NK-92 (cell line): ENCODE measurements around the gene TNRC6A.
"Not testable (repeated sequence)": the region's sequence is repeated elsewhere in the genome, so short reads cannot be mapped to it uniquely, and the experiment has no call there.

Source experiments
- DNase-seq: peaks from one replicate; lab custom pipeline; 2025; ENCODE audit not compliant: unreplicated experiment; lab: John Stamatoyannopoulos, UW

The TNRC6A gene

DNA sequence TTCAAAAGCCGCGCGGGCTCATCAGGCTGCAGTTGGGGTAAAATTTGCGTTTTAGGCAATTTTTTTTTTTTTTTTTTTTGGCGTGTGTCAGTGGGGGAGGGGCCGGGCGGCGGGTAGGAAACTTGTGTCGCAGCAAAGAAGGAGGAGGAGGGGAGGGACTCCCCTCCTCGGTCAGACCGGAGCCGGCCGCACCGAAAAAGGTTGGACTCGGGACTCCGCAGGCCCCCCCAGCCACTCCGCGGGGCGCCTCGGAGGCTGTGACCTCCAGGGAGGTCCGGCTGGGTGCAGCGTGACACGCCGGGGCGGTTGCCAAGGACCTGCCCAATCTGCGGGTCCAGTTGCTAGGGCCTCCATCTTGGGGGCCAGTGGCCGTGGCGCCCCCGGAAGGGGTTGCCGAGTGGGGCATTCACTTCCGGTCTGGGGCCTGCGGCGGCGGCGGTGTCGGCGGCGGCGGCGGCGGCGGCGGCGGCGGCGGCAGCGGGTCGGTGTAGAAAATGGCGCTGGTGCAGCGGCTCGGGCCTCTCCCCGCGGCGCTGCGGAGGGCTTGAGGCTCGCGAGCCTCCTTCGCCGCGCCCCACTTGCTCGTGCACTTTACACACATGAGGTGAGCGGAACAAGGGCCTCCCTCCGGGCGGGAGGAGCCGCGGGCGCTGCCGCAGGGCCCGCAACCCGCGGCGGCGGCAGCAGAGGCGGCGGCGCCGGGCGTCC, at the start of gene TNRC6A:
TNRC6A (plus strand) TSS at position 409 of the 708 bp plus-strand sequence; CDS start at position 600, 191 bp downstream.
- no peak for DNase-seq

DNA sequence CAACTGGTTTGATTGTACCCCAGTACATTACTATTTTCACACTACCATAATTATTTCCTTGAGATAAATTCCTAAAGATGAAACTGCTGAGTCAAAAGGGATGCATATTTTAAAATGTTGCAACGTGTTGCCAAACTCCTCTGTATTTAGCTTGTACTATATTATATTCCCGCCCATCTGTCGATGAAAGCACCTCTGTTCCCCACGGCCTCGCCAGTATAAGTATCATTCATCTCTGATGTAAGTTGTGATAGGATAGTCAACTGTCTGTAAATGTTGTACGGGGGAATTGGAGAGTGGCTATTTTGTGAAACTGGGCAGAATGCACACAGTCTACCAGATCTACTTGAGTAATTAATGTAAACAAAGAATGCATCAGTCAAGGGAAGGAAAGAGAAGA, 47.7 kb upstream of the TNRC6A start:
- no peak for DNase-seq

DNA sequence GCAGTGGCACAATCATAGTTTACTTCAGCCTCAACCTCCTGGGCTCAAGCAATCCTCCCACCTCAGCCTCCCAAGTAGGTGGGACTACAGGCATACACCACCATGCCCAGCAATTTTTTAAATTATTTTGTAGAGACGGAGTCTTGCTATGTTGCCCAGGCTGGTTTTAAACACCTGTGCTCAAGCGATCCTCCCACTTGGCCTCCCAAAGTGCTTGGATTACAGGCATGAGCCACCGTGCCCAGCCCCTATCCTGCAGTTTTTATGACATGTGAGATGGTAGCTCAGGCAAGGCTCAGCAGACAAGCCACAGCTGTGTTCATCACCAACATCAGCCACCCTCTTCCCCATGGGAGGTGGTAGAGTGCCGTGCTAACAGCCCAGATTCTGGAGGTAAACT, 46.2 kb upstream of the TNRC6A start:
- DNase-seq, result no peak

DNA sequence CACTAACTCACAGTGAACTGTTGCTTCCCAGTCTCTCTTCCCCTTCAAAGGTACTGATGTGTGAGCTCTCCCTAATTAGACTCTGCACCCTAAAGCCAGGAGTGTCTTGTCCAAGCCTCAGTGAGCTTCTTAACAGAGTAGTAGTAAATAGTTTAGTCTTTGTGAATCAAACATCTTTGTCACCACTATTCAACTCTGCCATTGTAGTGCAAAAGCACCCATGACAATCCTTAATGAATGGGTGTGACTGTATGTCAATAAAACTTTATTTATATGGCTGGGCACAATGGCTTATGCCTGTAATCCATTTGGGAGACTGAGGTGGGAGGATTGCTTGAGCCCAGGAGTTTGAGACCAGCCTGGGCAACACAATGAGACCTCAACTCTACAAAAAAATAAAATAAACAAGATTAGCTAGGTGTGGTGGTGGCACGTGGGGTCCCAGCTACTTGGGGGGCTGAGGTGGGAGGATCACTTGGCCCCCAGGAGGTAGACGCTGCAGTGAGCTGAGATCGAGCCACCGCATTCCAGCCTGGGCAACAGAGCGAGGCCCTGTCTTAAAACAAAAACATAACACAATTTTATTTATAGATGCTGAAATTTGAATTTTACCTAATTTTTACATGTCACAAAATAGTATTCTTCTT, 45.5 kb upstream of the TNRC6A start:
- DNase-seq, result no peak

DNA sequence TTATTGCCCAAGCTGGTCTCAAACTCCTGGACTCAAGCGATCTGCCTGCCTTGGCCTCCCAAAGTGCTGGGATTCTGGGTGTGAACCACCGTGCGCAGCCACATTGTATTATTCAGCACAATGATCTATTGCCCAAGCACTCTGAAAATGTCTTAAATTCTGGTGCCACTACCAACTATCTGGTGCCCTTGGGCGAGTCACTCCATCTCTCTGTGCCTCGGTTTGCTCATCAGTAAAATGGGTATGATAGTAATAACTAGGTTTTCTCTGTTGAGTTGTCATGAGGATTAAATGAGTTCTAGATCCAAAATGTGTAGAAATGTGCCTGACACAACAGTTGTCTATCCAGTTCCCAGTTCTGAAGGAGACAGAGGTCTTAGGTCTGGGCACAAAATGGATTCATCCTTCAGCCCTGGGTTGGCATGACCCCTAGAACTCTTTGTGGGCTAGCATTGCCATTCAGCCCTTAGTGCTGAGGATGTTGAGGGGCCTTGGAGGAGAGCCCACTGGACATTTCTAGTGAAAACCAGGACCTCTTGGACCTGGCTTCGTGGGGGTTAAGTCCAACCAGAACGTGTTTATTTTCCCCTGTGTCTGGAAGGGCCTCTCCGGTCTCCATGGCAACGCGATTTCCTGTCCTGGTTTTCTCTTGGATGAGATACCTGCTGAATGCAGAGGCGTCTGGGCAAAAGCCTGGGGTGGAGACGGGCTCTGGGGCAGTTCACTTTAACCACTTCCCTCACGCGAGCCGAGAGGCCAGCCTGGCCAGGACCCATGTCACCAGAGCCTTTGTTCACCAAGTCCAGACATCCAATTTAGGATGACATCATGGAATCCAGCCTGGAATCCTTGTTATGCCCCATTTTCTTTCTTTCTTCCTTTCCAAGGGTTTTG, 43.7 kb upstream of the TNRC6A start:
- no peak for DNase-seq

DNA sequence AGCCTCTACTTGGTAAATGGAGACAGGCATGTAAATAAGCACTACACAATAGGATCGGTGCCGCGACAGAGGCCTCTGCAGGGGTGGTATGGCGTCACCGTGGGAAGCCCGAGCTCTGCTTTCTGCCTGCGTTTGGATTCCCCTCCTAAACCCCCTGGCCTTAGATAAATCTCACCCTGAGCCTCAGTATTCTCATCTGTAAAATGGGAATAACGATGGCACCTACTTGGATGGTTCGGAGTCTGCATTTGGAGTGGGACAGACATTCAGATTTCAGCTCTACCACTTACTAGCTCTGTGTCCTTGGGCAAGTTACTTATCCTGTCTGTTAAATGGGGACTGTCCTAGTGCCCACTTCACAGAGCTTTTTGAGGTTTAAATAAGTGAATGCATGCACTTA, 42.8 kb upstream of the TNRC6A start:
- no peak for DNase-seq

DNA sequence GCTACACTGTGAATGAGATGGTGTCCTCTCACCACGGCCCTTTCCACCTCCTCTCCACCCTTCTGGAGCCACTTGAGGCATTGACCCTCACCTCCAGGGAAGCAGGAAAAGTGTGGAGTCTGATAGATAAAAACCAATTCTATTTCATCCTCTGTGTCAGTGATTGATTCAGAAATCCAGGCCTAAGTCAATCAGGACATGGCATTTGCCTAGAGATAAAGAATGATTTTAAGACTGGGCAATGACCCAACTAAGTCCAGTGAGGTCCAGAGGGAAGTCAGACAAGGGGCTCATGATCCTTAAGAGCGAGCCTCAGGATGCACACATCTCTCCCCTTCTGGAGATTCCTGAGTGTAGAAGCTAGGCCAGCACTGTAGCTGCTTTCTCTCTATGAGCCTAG, 41.1 kb upstream of the TNRC6A start:
- DNase-seq, result no peak

DNA sequence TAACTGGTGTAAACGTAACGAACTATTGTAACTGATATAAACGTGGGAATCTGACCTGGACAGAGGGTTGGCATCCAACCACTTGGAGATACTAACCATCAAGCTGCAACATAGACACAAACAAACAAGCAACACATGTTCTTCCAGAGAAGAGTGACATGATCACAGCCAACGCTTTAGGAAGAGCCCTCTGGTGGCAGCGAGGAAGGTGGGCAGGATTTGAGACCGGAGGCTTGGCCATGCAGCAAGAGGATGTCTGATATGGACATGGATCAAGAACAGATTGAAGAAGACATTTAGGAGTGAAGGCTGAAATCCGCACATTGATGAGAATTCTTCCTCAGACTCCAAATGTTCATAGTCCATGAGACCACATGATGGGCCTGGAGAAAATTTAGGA, 40.3 kb upstream of the TNRC6A start:
- DNase-seq, result no peak

DNA sequence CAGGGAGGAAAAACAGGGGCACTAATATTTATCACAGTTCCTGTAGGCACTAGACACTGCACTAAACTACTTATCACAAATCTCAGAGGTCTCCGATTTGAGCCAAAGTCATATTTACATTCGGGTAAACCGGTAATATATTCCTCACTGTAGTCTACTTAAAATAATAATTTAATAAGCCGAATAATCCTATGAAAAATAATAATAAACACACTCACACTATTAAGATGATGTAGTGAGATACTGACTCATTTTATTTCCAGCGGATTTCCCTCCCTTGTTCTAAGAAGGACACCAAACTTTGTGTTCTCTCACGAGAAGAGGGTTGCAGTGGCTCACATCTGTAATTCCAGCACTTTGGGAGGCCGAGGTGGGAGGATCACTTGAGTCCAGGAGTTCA, 36.6 kb upstream of the TNRC6A start:
- no peak for DNase-seq

DNA sequence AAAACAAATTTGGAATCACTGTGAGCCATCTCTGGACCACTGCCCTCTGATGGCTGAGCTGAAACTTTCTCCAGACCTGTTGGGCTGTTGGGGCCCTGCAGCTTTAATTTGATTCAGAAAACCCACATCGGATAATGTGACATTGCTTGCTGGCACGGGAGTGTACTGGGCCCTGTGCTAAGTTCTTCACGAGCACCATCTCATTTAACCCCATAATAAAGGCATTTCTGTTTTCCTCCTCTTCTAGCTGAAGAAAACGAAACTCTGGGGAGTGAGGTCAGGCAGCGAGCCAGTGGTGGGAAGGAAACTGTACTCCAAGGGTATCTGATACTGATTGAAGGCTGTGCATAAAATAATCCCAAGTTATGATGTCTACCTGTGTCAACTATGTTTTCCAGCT, 34.5 kb upstream of the TNRC6A start:
- no peak for DNase-seq

DNA sequence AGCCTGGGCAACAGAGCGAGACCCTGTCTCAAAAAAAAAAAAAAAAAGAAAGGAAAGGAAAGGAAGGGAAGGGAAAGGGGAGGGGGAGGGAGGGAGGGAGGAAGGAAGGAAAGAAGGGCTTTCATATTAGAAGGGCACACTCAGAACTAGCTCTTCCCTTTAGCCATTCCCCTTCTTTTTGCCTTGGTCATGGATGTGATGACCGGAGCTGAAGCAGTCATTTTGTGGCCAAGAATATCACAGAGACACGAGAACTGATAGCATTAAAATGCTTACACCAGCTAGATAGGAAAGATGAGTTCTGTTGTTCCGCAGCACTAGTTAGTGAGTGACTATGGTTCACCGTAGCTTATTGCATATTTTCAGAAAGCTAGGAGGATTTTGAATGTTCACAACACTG, 32.8 kb upstream of the TNRC6A start:
- DNase-seq, result no peak

DNA sequence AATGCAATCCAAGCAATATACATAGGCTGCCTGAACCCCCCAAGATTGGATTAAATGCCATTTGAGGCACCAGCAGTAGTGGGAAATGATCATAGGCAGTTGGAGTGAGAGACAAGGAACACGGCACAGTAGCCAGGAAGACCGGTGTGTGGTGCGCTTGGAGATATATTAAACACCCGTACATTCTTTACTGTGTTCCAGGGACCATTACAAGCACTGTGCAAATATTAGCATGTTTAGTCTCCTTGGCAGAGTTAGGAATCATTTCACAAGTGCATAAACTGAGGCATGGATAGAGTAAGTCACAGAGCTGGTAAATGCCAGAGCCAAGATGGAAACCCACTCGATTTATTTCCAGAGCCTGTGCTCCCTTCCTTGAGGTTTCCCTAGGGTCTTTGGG, 31.1 kb upstream of the TNRC6A start:
- no peak for DNase-seq

DNA sequence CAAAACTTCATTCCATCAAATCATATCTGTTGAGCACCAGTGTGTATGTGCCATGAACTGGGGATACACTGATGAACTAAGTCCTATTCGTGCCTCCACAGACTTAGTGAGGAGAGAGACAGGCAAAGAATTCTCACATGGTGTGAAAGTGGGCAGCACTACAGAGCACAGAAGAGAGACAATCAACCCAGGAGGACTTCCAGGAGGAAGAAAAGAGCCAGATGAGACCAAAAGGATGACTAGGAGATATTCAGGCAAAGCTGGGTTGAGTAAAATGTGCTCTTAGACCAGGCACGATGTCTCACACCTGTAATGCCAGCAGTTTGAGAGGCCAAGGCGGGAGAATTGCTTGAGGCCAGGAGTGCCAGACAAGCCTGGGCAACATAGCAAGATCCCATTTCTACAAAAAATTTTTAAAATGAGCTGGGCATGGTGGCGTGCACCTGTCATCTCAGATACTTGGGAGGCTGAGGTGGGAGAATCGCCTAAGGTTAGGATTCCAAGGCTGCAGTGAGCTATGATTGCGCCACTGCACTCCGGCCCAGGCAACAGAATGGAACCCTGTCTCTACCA, 30.2 kb upstream of the TNRC6A start:
- DNase-seq, result no peak

DNA sequence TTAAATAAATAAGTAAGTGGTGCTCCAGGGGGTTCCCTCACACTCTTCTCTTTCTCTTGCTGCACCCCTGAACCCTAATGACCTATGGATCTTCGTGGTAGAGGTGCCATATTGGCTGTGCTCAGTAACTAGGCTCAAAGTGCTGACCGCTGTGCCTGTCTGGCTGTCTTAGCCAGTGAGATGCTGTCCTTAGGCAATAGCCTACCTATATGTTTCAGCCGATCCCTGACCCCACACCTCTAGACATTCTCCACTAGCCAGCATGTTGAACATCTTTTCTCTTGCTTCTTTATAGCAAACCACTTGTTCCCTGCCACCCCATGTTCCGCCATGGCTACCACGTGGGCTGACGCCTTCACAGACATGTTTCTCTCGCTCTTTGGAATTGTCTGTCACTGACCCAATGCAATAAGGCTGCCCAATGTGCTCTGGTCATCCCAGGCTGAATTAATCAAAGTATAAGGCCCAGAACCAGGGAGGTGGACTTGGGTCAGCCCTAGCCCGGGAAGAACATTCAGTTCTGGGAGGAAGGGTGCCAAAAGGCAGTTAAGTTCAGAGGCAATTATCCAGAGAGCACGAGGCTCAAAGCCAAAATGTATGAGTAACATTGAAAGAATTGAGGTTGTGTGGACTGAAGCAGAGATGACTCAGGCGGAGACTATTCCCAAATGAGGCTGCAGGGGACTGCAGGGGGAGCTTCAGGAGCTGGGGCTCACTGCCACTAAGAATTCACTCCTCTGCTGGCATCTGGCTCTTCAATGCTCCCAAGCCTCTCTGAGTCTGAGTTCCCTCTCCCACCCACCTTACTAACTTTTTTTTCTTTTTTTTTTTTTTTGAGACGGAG, 28.7 kb upstream of the TNRC6A start:
- no peak for DNase-seq

DNA sequence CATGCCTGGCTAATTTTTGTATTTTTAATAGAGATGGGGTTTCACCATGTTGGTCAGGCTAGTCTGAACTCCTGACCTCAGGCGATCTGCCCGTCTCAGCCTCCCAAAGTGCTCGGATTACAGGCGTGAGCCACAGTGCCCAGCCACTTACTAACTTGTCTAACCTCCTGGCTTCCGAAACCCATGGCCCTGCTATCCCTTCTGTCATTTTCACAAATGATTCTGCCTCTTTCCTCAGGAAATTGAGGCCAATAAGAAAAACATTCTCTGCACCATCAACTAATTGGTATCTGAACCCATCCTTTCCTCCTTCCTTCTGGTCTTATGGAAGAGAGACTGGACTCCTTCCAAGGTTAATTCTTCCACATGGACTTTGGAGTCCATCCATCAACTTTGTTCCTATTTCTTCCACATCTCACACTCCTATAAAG, 27.9 kb upstream of the TNRC6A start:
- no peak for DNase-seq

DNA sequence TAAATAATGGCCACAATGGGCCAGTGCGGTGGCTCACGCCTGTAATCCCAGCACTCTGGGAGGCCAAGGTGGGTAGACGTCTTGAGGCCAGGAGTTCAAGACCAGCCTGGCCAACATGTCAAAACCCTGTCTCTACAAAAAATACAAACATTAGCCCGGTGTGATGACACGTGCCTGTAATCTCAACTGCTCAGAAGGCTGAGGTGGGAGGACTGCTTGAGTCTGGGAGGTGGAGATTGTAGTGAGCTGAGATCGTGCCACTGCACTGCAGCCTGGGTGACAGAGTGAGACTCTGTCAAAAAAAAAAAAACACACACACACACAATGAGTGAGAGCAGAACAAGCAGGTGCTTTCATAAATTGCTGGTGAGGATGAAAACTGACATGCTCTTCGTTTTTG, 21.7 kb upstream of the TNRC6A start:
- not testable (repeated sequence) for DNase-seq

DNA sequence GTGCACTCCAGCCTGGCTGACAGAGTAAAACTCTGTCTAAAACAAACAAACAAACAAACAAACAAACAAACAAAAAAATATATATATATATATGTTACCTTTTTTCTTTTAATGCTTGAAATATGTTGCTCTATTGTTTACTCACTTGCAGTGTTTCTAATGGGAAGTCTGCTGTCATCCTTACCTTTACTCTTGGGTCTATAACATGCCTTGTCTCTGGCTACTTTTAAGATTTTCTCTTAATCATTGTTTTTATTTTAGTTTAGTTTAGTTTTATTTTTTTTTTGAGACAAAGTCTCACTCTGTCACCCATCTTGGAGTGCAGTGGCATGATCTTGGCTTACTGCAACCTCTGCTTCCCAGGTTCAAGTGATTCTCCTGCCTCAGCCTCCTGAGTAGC, 16.1 kb upstream of the TNRC6A start:
- no peak for DNase-seq

DNA sequence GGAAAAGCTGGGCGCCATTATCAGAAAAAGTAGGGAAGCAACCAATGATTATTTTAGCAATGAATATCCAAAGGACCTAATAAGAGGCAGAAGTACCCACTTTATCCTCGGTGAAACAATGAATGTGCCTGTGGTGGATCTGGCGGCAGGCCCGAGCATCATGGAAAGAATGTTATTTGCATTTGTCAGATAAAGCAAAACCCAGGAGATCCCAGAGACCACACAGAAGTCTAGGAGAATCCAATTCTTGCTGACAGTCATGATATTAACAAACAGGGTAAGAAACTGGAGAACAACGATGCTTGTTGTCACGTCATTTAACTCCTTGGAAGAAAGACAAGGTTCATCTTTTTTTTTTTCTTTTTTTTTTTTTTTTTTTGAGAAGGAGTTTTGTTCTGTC, 12.0 kb upstream of the TNRC6A start:
- DNase-seq, result no peak

DNA sequence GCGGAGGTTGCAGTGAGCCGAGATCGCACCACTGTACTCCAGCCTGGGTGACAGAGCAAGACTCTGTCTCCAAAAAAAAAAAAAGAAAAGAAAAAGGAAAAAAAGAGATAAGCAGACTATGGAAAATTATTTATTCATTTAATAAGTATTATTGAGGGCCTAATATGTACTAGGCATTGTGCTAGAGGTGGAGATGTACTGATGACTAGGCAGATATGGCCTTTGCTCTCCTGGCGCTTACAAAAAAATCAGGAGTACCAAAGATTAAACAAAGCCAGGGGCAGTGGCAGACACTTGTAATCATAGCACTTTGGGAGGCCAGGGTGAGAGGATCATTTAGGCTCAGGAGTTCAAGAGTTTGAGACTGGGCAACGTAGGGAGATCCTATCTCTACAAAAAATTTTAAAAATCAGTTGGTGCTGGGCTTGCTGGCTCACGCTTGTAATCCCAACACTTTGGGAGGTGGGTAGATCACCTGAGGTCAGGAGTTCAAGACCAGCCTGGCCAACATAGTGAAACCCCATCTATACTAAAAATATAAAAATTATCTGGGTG, 10.4 kb upstream of the TNRC6A start:
- no peak for DNase-seq

DNA sequence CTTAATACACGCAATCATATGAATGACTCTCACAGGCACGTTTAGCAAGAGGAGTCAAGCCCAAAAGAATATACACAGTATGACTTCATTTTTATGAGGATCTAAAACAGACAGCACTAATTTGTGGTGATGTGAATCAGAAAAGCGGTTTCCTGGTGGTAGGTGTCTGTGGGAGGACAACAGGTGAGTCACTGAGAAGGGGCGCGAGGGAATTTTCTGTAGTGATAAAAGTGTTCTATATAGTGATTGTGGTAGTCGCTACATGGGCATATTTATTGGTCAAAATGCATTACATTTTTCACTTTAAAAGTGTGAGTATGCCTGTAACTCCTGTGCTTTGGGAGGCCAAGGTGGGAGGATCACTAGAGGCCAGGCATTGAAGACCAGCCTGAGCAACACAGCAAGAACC, 7.6 kb upstream of the TNRC6A start:
- DNase-seq, result no peak
